IMR-90 (cell line): Measurements from ENCODE around the gene GSDMA. TPM values are rescaled to one million over a fixed set of nuclear protein-coding genes. Genes with fewer than 3 reads are reported as not detected.

Experiments used
- ATAC-seq: fragments of 200-7000 bp; cut with Tn5 transposase; 2 replicates; pipeline ENCODE4 v1.9.1; 2020; ENCODE audit warnings: low read depth, mild to moderate bottlenecking, moderate library complexity
- BruUV-seq: library from RNA; stranded (reverse); fragments of 400-500 nt; replicated peaks from 2 replicates; lab custom pipeline; 2021; lab: Mats Ljungman, UMichigan
- CTCF ChIA-PET: fragments of 300-600 bp; formaldehyde crosslinking; extraction: SDS; loops from one replicate; lab custom pipeline; 2021; ENCODE audit warnings: antibody characterized with exemption; lab: Yijun Ruan, JAX
- POLR2A ChIA-PET: fragments of 300-600 bp; sonication (Branson Sonifier 250); formaldehyde crosslinking; loops from one replicate; lab custom pipeline; 2022; ENCODE audit warnings: antibody characterized with exemption; ENCODE audit not compliant: unreplicated experiment; lab: Charles Lee
- DNase-seq: peaks from one replicate; pipeline ENCODE4 v3.0.0; 2013
- H2AFZ ChIP-seq: replicated peaks from 2 replicates; pipeline ENCODE3; 2013; ENCODE audit warnings: low read length, mild to moderate bottlenecking; ENCODE audit not compliant: poor library complexity
- H2AK5ac ChIP-seq: 2 replicates; pipeline ENCODE4 v1.6.1; 2013; ENCODE audit warnings: low read depth, low read length, inconsistent platforms
- H2AK9ac ChIP-seq: replicated peaks from 2 replicates; pipeline ENCODE3; 2013; ENCODE audit warnings: mild to moderate bottlenecking, low read depth, low read length, moderate library complexity; ENCODE audit not compliant: poor library complexity
- H2BK120ac ChIP-seq: 2 replicates; pipeline ENCODE4 v1.6.1; 2013; ENCODE audit warnings: low read depth, low read length, inconsistent platforms
- H2BK15ac ChIP-seq: 3 replicates; pipeline ENCODE4 v1.6.1; 2013; ENCODE audit warnings: low read depth, low read length, inconsistent platforms
- H2BK20ac ChIP-seq: 2 replicates; pipeline ENCODE4 v1.6.1; 2013; ENCODE audit warnings: low read depth, mild to moderate bottlenecking, inconsistent platforms, low read length, moderate library complexity
- H2BK5ac ChIP-seq: 2 replicates; pipeline ENCODE4 v1.6.1; 2013; ENCODE audit warnings: mild to moderate bottlenecking, low read depth, low read length, inconsistent platforms; ENCODE audit not compliant: poor library complexity, severe bottlenecking
- H3K14ac ChIP-seq: replicated peaks from 2 replicates; pipeline ENCODE4 v1.6.1; 2013; ENCODE audit warnings: low read depth, low read length, inconsistent platforms
- H3K18ac ChIP-seq: 2 replicates; pipeline ENCODE4 v1.6.1; 2013; ENCODE audit warnings: low read depth, low read length, control low read depth
- H3K23ac ChIP-seq: 2 replicates; pipeline ENCODE4 v1.6.1; 2013; ENCODE audit warnings: low read depth, low read length, inconsistent platforms
- H3K27ac ChIP-seq: 2 replicates; pipeline ENCODE4 v1.5.1; 2013; ENCODE audit warnings: mild to moderate bottlenecking, control low read depth, low read length; ENCODE audit not compliant: insufficient read depth
- H3K27me3 ChIP-seq: 2 replicates; pipeline ENCODE4 v1.6.1; 2013; ENCODE audit warnings: low read length; ENCODE audit not compliant: control insufficient read depth, insufficient read depth
- H3K36me3 ChIP-seq: 2 replicates; pipeline ENCODE4 v1.6.1; 2013; ENCODE audit warnings: low read length, mixed read lengths; ENCODE audit not compliant: control insufficient read depth, insufficient read depth
- H3K4ac ChIP-seq: 2 replicates; pipeline ENCODE4 v1.6.1; 2013; ENCODE audit warnings: low read depth, low read length, inconsistent platforms
- H3K4me1 ChIP-seq: 2 replicates; pipeline ENCODE4 v1.6.1; 2013; ENCODE audit warnings: low read length, mixed read lengths; ENCODE audit not compliant: control insufficient read depth, insufficient read depth
- H3K4me2 ChIP-seq: 2 replicates; pipeline ENCODE4 v1.6.1; 2013; ENCODE audit warnings: low read depth, mild to moderate bottlenecking, control low read depth, low read length, moderate library complexity
- H3K4me3 ChIP-seq: 2 replicates; pipeline ENCODE4 v1.5.1; 2013; ENCODE audit warnings: low read depth, mild to moderate bottlenecking, control low read depth, low read length, moderate library complexity; ENCODE audit not compliant: insufficient read depth
- H3K56ac ChIP-seq: 2 replicates; pipeline ENCODE4 v1.6.1; 2013; ENCODE audit warnings: low read length, inconsistent platforms; ENCODE audit not compliant: insufficient read depth; ENCODE audit errors: extremely low read depth
- H3K79me1 ChIP-seq, 2 experiments: 2 replicates each; pipeline ENCODE4 v1.6.1; 2013; ENCODE audit warnings: low read length in 2 of 2, inconsistent platforms in 1 of 2, low read depth in 1 of 2
- H3K9ac ChIP-seq: 2 replicates; pipeline ENCODE4 v1.6.1; 2013; ENCODE audit warnings: low read depth, low read length, control low read depth
- H3K9me1 ChIP-seq: 2 replicates; pipeline ENCODE4 v1.6.1; 2013; ENCODE audit warnings: low read length, inconsistent platforms; ENCODE audit not compliant: insufficient read depth
- H3K9me3 ChIP-seq: 2 replicates; pipeline ENCODE4 v1.6.1; 2013; ENCODE audit warnings: low read length; ENCODE audit not compliant: control insufficient read depth, insufficient read depth
- H4K20me1 ChIP-seq: 2 replicates; pipeline ENCODE4 v1.6.1; 2013; ENCODE audit warnings: low read length, inconsistent platforms; ENCODE audit not compliant: insufficient read depth
- H4K5ac ChIP-seq: 2 replicates; pipeline ENCODE4 v1.6.1; 2013; ENCODE audit warnings: mild to moderate bottlenecking, low read depth, low read length, control low read depth
- H4K8ac ChIP-seq, 2 experiments: 2 replicates each; pipeline ENCODE4 v1.6.1; 2013; ENCODE audit warnings: low read depth in 2 of 2, low read length in 2 of 2, control low read depth in 1 of 2, inconsistent platforms in 1 of 2
- H4K91ac ChIP-seq: 2 replicates; pipeline ENCODE4 v1.6.1; 2013; ENCODE audit warnings: low read depth, low read length, inconsistent platforms; ENCODE audit not compliant: insufficient read depth
- BHLHE40 ChIP-seq: fragments of 150-350 bp; IDR thresholded peaks from 2 replicates; pipeline ENCODE4 v1.6.1; 2016; ENCODE audit warnings: mild to moderate bottlenecking, low read depth, low read length
- CEBPB ChIP-seq: IDR thresholded peaks from 2 replicates; pipeline ENCODE4 v1.6.1; 2012; ENCODE audit warnings: low read depth, low read length, improper control_type of control experiment
- CHD1 ChIP-seq: IDR thresholded peaks from 2 replicates; pipeline ENCODE4 v1.6.1; 2012; ENCODE audit warnings: low read depth, low read length, improper control_type of control experiment
- ELK1 ChIP-seq: fragments of 150-350 bp; IDR thresholded peaks from 2 replicates; pipeline ENCODE4 v1.6.1; 2016; ENCODE audit warnings: low read depth, mild to moderate bottlenecking, low read length, moderate library complexity, borderline replicate concordance
- FOS ChIP-seq: fragments of 150-350 bp; IDR thresholded peaks from 2 replicates; pipeline ENCODE4 v1.6.1; 2016; ENCODE audit warnings: low read depth, low read length
- MAZ ChIP-seq: IDR thresholded peaks from 2 replicates; pipeline ENCODE4 v1.6.1; 2012; ENCODE audit warnings: low read depth, mild to moderate bottlenecking, low read length, improper control_type of control experiment, moderate library complexity, borderline replicate concordance
- MXI1 ChIP-seq: IDR thresholded peaks from 2 replicates; pipeline ENCODE4 v1.6.1; 2012; ENCODE audit warnings: low read depth, mild to moderate bottlenecking, low read length, moderate library complexity, borderline replicate concordance
- NFE2L2 ChIP-seq: fragments of 150-350 bp; IDR thresholded peaks from 2 replicates; pipeline ENCODE4 v1.6.1; 2016; ENCODE audit warnings: low read depth, mild to moderate bottlenecking, low read length
- POLR2A ChIP-seq: IDR thresholded peaks from 2 replicates; pipeline ENCODE4 v1.6.1; 2012; ENCODE audit warnings: mild to moderate bottlenecking, low read depth, low read length
- RCOR1 ChIP-seq: IDR thresholded peaks from 2 replicates; pipeline ENCODE4 v1.6.1; 2012; ENCODE audit warnings: mild to moderate bottlenecking, low read length, improper control_type of control experiment; ENCODE audit not compliant: insufficient replicate concordance
- RFX5 ChIP-seq: IDR thresholded peaks from 2 replicates; pipeline ENCODE4 v1.8.0; 2012; ENCODE audit warnings: low read depth, mild to moderate bottlenecking, low read length, moderate library complexity
- SMC3 ChIP-seq: fragments of 150-350 bp; IDR thresholded peaks from 2 replicates; pipeline ENCODE4 v1.6.1; 2016; ENCODE audit warnings: low read depth, mild to moderate bottlenecking, antibody characterized with exemption, low read length, moderate library complexity
- WGBS, 2 experiments: methylation state at CpG; one replicate each; pipeline versions ENCODE4 v1.1.5 to v1.1.7; 2013; ENCODE audit warnings: missing lambda C conversion rate in 2 of 2; ENCODE audit not compliant: insufficient read length in 1 of 2; ENCODE audit errors: extremely low coverage in 2 of 2; 5-methylcytosine and 5-hydroxymethylcytosine counted together
- dilution Hi-C: fragments of 300-500 bp; cut with HindIII; formaldehyde crosslinking; loops from one replicate; pipeline ENCODE4 v1.14.3; 2018; ENCODE audit warnings: low sequenced_read_pairs; ENCODE audit not compliant: unreplicated experiment
- in situ Hi-C: fragments of 300-500 bp; cut with MboI; formaldehyde crosslinking; loops from 3 replicates; pipeline ENCODE4 v1.14.3; 2019; ENCODE audit warnings: low sequenced_read_pairs, inconsistent platforms, mixed read lengths
- intact Hi-C: fragments of 100-400 bp; cut with micrococcal nuclease; formaldehyde crosslinking; loops from 2 replicates; pipeline ENCODE4 v1.10.0; 2022
- polyA plus RNA-seq, 3 experiments: library from polyadenylated mRNA; depleted of rRNA; stranded (reverse); fragments of >200 nt; gene quantifications; 2 replicates each; pipeline ENCODE4 v1.2.3, GENCODE V29; 2012; ENCODE audit warnings: low replicate concordance in 1 of 3
- total RNA-seq: library from RNA; depleted of rRNA; stranded (reverse); fragments of >200 nt; gene quantifications from 2 replicates; pipeline ENCODE4 v1.2.3, GENCODE V29; 2012

Gene GSDMA
- total and polyA plus RNA-seq, 2 of the 4 experiments (the other 2 are of a cell fraction) = not detected

GRCh38 chr17:40022961-40023541 lies 60.2 kb downstream of the GSDMA start:
- no peak overlapping the region for H3K9ac ChIP-seq
- H4K8ac ChIP-seq = no peak overlapping the region
- no peak overlapping the region for H2BK120ac ChIP-seq
- TF ChIP-seq POLR2A (no peak), CHD1 (no peak), RFX5 (no peak), SMC3 (no peak), BHLHE40 (no peak), CEBPB (no peak), MXI1 (no peak), RCOR1 (no peak), FOS (no peak), MAZ (no peak), NFE2L2 (no peak), ELK1 (no peak)
- intact Hi-C loops = no loop called here
- peaks cover 2% of the 10 kb centered on the region; the same call in 1 of the 2 replicates for H3K9me1 ChIP-seq
- H3K27ac ChIP-seq = no peak overlapping the region
- dilution Hi-C loops = no loop called here
- H3K4me2 ChIP-seq = no peak overlapping the region
- no peak overlapping the region for H2BK5ac ChIP-seq
- no peaks in the 10 kb centered on the region for H4K20me1 ChIP-seq
- ChIA-PET POLR2A (no interaction called here), CTCF (no interaction called here)
- no peak overlapping the region for H2BK15ac ChIP-seq
- H3K9me3 ChIP-seq = no peaks in the 10 kb centered on the region
- no peak overlapping the region for H3K14ac ChIP-seq
- in situ Hi-C loops = loop anchor here (10.0 kb wide), 1 partner anchor 262 kb away; the partner anchor contains the start of gene CDC6
- peaks cover 38% of the 10 kb centered on the region for H3K36me3 ChIP-seq
- WGBS, 2 experiments = 81% methylated on average over 11 of the region's 19 CpGs; no CpG with 5 or more reads in 1 of the 2 experiments
- ATAC-seq (no peak), DNase-seq (no peak)
- H4K5ac ChIP-seq = no peak overlapping the region
- no peak overlapping the region for H2AFZ ChIP-seq
- no TSS peak for BruUV-seq
- no peak overlapping the region for H3K4ac ChIP-seq
- no peak overlapping the region for H3K23ac ChIP-seq
- no peaks in the 10 kb centered on the region for H3K27me3 ChIP-seq
- H4K91ac ChIP-seq = no peak overlapping the region
- H2AK9ac ChIP-seq = no peak overlapping the region
- no peak overlapping the region for H3K18ac ChIP-seq
- H3K79me1 ChIP-seq = 0 out of 4 replicates have a peak, but pooled peaks cover 0 to 6% of the 10 kb centered on the region in 2 experiments
- H2BK20ac ChIP-seq = no peak overlapping the region
- no peak overlapping the region for H3K56ac ChIP-seq
- peaks cover 36% of the 10 kb centered on the region for H3K4me1 ChIP-seq
- H3K4me3 ChIP-seq = no peak overlapping the region
- peak overlapping the region; percentile 2; the same call in 1 of the 2 replicates for H2AK5ac ChIP-seq
